GM18870 (cell line): ENCODE data around the gene ALDH2.
A peak's percentile ranks its signal among the peaks of the same experiment; 100 is the strongest.
"Not testable (repeated sequence)": the region's sequence is repeated elsewhere in the genome, so short reads cannot be mapped to it uniquely, and the experiment has no call there.

Experiments used
- ATAC-seq: cut with Tn5 transposase; IDR thresholded peaks from one replicate; pipeline ENCODE4 v1.9.1; 2021; ENCODE audit warnings: moderate library complexity; ENCODE audit not compliant: unreplicated experiment

The ALDH2 gene

GRCh38 chr12:111823891-111824290, 57.2 kb downstream of the ALDH2 start:
- ATAC-seq = no peak

DNA sequence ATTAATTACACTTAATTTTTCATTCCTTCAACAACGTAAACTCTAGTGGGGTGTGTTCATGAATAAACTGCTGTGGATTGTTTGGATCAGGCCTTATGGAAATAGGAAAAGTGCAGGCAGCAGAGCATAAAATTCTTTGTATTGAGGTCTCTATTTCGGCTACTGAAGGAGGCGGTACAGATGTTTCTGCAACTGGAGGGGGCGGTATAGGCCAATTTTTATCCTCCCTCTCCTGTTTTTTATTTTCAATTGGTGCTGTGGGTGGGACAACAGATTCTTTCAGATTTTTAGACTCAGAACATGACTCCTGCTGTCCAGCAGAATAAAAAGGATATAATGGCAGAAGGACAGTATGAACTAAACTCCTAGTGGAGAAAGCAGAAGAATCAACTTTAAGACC, 57.6 kb downstream of the ALDH2 start:
- ATAC-seq = not testable (repeated sequence)

- no peak for ATAC-seq
Observed at GRCh38 chr12:111825509-111825908, 58.8 kb downstream of the ALDH2 start.

DNA sequence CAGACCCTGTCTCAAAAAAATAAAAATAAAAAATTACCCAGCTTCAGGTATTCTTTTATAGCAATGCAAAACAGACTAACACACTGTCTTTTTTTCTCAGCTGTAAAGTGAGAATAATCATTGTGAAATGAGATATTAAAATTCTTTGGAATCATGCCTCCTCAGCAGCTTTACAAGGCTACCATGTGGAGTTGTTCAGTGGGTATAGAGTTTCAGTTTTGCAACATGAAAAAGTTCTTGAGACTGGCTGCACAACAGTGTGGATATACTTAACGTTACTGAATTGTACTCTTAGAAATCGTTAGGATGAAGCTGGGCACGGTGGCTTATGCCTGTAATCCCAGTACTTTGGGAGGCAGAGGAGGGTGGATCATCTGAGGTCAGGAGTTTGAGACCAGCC, 59.6 kb downstream of the ALDH2 start:
- no peak for ATAC-seq

GRCh38 chr12:111826992-111827391, 60.3 kb downstream of the ALDH2 start:
- no peak for ATAC-seq

DNA sequence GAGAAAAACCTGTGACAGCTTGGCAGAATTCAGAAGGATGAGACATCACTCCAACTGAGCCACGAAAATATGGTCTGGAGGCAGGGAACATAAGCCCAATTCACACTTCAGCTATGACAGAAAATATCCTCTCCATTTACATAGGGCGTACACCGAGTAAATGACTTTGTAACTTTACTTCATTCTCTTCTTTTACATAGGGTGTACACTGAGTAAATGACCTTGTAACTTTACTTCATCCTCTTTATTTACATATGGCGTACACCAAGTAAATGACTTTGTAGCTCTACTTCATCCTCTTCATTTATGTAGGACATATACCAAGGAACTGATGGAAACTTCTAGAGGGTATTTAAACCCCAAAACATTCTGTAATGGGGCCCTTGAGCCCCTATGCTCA, 61.2 kb downstream of the ALDH2 start:
- ATAC-seq = no peak

- ATAC-seq = no peak
Observed at GRCh38 chr12:111828338-111828979, 61.7 kb downstream of the ALDH2 start.

DNA sequence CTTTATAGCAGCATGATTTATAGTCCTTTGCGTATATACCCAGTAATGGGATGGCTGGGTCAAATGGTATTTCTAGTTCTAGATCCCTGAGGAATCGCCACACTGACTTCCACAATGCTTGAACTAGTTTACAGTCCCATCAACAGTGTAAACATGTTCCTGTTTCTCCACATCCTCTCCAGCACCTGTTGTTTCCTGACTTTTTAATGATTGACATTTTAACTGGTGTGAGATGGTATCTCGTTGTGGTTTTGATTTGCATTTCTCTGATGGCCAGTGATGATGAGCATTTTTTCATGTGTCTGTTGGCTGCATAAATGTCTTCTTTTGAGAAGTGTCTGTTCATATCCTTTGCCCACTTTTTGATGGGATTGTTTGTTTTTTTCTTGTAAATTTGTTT, 62.9 kb downstream of the ALDH2 start:
- ATAC-seq = not testable (repeated sequence)

DNA sequence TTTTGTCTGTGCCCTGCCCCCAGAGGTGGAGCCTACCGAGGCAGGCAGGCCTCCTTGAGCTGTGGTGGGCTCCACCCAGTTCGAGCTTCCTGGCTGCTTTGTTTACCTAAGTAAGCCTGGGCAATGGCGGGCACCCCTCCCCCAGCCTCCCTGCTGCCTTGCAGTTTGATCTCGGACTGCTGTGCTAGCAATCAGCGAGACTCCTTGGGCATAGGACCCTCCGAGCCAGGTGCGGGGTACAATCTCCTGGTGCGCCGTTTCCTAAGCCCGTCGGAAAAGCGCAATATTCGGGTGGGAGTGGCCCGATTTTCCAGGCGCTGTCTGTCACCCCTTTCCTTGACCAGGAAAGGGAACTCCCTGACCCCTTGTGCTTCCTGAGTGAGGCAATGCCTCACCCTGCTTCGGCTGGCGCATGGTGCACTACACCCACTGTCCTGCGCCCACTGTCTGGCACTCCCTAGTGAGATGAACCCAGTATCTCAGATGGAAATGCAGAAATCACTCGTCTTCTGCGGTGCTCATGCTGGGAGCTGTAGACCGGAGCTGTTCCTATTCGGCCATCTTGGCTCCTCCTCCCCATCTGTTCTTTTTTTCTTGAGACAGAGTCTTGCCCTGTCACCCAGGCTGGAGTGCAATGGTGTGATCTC, 68.1 kb downstream of the ALDH2 start:
- not testable (repeated sequence) for ATAC-seq

DNA sequence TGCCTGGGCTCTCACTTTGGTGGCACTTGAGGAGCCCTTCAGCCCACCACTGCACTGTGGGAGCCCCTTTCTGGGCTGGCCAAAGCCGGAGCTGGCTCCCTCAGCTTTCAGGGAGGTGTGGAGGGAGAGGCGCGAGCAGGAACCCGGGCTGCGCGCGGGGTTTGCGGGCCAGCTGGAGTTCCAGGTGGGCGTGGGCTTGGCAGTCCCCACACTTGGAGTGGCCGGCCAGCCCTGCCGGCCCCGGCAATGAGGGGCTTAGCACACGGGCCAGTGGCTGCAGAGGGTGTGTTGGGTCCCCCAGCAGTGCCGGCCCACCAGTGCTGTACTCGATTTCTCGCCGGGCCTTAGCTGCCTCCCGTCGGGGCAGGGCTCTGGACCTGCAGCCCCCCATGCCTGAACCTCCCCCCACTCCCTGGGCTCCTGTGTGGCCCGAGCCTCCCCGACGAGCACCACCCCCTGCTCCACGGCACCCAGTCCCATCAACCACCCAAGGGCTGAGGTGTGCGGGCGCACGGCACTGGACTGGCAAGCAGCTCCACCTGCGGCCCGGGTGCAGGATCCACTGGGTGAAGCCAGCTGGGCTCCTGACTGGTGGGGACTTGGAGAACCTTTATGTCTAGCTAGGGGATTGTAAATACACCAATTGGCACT, 68.9 kb downstream of the ALDH2 start:
- ATAC-seq = not testable (repeated sequence)

DNA sequence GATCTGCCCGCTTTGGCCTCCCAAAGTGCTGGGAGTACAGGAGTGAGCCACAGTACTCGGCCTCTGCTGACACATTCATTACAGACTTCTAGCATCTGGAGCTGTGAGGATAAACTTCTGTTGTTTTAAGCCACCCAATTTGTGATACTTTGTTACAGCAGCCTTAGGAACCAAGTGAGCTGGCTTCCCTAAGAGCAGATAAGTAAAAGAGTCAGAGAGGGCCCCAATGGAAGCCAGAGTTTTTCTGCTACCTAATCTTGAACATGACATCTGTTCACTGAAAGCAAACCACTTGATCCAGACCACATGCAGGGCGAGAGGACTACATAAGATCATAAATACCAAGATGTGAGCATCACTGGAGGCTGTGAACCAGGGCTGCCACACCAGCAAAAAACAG, 71.6 kb downstream of the ALDH2 start:
- no peak for ATAC-seq

GRCh38 chr12:111840807-111841206, 74.1 kb downstream of the ALDH2 start:
- no peak for ATAC-seq

DNA sequence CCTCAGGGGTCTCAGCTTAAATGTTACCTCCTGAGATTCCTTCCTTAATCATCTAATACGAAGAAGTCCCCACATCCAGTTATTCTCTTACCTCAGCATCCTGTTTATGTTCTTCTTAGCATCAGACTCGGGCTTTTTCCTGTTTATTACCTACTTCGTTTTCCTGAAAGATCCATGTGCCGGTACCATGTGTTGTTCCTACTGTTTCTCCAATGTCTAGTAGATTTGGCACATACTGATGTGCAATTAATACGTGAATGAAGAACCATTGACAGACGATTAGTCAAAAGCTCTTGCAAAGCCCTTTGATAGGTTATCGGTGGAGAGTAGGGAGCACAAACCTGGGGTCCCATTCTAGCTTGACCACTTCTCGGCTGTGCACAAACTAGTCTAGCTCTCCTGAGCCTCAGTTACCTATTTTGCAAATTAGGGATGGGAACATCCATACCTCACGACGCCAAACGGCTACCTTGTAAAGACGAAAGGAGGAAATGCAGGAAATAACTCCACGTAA, 74.6 kb downstream of the ALDH2 start:
- ATAC-seq = no peak

GRCh38 chr12:111841750-111842555, 75.2 kb downstream of the ALDH2 start, which contains the start of gene MAPKAPK5:
Gene MAPKAPK5, plus strand, starts transcription at chr12:111842228. Its CDS starts 506 bp downstream, at chr12:111842734.
- peak; percentile 59 for ATAC-seq

GRCh38 chr12:111842556-111843396, 76.0 kb downstream of the ALDH2 start:
- peak; percentile 19 for ATAC-seq

- ATAC-seq = no peak
Observed at GRCh38 chr12:111846016-111846415, 79.3 kb downstream of the ALDH2 start.

GRCh38 chr12:111850526-111850925, 83.8 kb downstream of the ALDH2 start:
- ATAC-seq = no peak

DNA sequence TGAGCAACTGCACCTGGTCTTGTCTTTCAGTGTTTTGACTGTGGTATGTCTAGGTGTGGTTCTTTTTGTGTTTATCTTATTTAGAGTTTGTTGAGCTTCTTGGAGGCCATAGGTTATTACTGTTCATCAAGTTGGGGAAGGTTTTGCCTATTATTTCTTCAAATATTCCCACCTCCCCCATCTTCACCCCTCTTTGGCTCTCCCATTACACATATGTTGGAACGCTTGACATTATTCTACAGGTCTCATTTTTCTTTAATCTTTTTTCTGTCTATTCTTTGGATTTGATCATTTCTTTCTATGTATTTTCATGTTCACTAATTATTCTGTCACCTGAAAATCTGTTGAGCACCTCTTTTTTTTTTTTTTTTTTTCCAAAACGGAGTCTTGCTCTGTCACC, 91.5 kb downstream of the ALDH2 start:
- ATAC-seq = no peak

DNA sequence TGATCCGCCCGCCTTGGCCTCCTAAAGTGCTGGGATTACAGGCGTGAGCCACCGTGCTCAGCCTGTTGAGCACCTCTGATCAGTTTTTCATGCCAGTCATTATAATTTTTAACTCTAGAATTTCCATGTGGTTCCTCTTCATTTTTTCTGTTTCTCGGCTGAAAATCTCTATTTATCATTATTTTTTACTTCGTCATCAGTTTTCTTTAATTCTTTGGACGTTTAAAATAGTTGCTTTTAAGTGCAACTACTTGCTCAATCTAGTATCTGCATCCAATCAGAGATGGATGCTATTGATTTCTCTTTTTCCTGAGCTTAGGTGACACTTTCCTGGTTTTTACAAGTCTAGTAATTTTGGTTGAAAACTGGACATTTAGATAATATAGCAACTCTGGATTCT, 92.0 kb downstream of the ALDH2 start:
- ATAC-seq = no peak

DNA sequence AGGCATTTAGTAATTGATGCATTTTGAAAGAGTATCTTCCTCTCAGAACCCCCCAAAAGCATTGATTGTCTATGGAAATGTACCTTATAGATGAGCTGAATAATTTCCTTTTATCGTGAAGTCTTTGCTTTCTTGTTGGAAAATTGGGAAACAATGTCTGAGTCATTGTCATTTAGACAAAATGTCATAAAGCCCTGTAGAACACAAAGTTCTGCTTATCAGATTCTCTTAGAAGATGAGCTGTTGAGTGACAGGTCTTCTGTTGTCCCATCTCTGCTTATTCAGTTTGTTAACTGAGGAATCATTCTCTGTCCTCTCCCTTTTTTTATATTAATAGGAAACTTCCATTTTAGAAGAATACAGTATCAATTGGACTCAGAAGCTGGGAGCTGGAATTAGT, 98.2 kb downstream of the ALDH2 start:
- no peak for ATAC-seq
